SK-N-MC (cell line): ENCODE results near the gene SYK.

ENCODE experiments used
- DNase-seq: peaks from one replicate; pipeline ENCODE4 v3.0.0-alpha.2; 2011; ENCODE audit warnings: low read depth, low spot score
- H3K27ac ChIP-seq: fragments of 200-600 bp; sonication (generic); 2 replicates; pipeline ENCODE4 v1.5.1; 2016; ENCODE audit warnings: mixed run types
- H3K36me3 ChIP-seq: fragments of 200-600 bp; sonication (generic); 2 replicates; pipeline ENCODE4 v1.6.1; 2017; ENCODE audit warnings: antibody characterized with exemption, low read length, mixed read lengths; ENCODE audit not compliant: insufficient read depth
- H3K4me3 ChIP-seq: fragments of 200-600 bp; sonication (generic); 2 replicates; pipeline ENCODE4 v1.5.1; 2016
- H3K9ac ChIP-seq: fragments of 200-600 bp; sonication (generic); 2 replicates; pipeline ENCODE4 v1.8.0; 2017; ENCODE audit warnings: mixed run types, mixed read lengths; ENCODE audit not compliant: insufficient read length
- H3K9me3 ChIP-seq: fragments of 200-600 bp; sonication (generic); 2 replicates; pipeline ENCODE4 v1.6.1; 2017; ENCODE audit warnings: low read depth, mild to moderate bottlenecking, antibody characterized with exemption, low read length, moderate library complexity, mixed read lengths
- EZH2 ChIP-seq: fragments of 200-600 bp; sonication (generic); IDR thresholded peaks from one replicate; pipeline ENCODE4 v1.6.1; 2017; ENCODE audit warnings: antibody characterized with exemption
- FOXP2 ChIP-seq: optimal IDR thresholded peaks from 2 replicates; pipeline ENCODE3; 2011; ENCODE audit warnings: mild to moderate bottlenecking, moderate library complexity; ENCODE audit not compliant: insufficient read depth; ENCODE audit errors: extremely low read length, control extremely low read depth
- POLR2AphosphoS5 ChIP-seq: IDR thresholded peaks from 2 replicates; pipeline ENCODE4 v1.6.1; 2012; ENCODE audit warnings: mild to moderate bottlenecking, low read depth, low read length, borderline replicate concordance

SYK gene

DNA sequence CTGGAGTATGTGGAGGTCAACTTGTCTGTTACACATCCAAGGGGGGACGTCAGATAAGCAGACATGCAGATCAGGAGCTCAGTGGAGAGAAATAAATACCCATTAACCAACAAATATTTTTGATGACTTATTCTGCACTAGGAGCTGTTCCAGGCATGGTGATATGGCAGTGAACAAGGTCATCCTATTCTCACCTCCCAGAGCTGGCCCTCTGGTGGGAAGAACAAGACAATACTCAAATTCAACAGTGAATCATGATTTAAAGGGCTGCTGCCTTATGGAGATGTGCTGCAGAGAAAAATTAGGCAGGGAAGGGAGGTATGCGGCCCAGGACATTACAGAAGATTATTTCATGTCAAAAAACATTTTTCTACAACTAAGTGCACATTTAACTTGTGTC lies 36.5 kb downstream of the SYK start:
- Histone ChIP-seq H3K4me3 (no peak overlapping the region), H3K9ac (no peak overlapping the region), H3K36me3 (no peaks in the 10 kb centered on the region), H3K27ac (no peak overlapping the region), H3K9me3 (no peaks in the 10 kb centered on the region)
- TF ChIP-seq EZH2, result no peak
- no peak for TF ChIP-seq POLR2AphosphoS5
- no peak for TF ChIP-seq FOXP2
- no peak for DNase-seq

DNA sequence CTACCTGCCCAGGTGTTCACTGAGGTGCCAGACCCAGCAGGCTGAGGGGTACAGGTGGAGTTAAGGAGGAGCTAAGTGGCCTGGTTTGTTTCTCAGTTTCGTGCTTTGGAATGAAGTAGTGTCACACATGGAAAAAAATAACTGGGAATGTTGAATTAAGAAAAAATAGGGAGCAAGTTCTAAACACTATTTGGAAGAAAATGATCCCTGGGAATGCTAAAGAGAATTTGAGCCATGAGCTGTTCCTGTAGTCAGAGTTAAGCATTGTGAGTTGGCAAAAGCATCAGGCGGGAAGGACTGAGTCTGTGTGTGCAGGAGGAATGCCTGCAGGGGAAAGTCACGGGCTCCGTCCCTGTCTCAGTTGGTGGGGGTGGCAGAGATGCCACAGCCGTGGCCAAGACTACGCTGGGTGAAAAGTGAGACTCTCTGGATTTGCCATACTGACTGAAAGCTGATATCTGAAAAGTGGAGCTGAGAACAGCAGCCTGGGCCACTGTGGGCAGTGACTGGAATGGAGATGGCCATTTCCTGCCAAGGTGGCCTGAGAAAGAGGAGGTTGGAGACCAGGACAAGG lies 37.0 kb downstream of the SYK start:
- no peak for DNase-seq
- Histone ChIP-seq H3K27ac (no peak overlapping the region), H3K36me3 (no peaks in the 10 kb centered on the region), H3K9ac (no peak overlapping the region), H3K4me3 (no peak overlapping the region), H3K9me3 (no peaks in the 10 kb centered on the region)
- no peak for TF ChIP-seq FOXP2
- no peak for TF ChIP-seq EZH2
- TF ChIP-seq POLR2AphosphoS5, result no peak

DNA sequence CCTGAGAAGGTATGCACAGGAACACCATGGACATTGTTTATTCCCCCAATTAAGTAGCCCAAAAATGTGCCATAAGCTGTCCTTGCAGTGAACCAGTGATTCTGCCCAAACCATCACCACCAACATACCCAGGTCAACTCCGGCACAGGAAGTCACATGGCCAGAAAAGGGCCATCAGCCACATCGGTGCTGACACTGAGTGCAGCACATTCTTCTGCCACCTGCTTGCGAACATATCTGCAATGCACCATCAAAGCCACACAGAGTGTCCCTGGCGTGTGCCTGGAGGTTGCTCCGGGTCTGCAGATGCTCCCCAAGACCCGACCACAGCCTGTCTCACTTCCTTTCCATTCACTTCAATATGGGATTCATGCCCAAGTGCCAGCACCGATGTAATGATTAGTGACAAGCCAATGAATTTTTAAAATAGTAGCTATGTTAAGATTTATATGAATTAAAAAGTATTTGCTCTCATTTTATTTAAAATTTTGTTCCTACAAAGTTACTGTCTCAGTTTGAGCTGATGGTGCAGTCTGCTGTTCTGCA lies 37.6 kb downstream of the SYK start:
- Histone ChIP-seq H3K4me3 (no peak overlapping the region), H3K36me3 (no peaks in the 10 kb centered on the region), H3K9me3 (no peaks in the 10 kb centered on the region), H3K27ac (no peak overlapping the region), H3K9ac (no peak overlapping the region)
- no peak for DNase-seq
- TF ChIP-seq FOXP2, result no peak
- TF ChIP-seq EZH2, result no peak
- no peak for TF ChIP-seq POLR2AphosphoS5

DNA sequence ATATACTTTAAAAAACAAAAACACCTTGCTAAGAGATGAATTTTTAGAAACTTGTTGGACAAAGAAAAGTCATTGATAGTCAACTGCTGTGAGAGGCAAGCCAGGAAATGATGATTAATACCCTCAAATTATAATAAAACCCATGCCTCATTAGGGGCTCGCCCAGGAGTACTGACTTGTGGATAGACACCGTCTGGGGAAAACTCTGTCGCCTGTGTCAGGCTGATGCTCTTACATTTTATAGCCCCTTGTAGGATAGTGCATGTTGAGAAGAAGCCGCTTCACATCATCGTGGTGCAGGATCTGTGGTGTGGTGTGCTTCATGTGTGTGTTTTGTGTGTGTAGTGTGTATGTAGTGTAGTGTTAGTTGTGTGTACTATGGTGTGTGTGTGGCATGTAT lies 39.1 kb downstream of the SYK start:
- no peak for DNase-seq
- H3K4me3 ChIP-seq, result no peak overlapping the region
- no peak overlapping the region for H3K9ac ChIP-seq
- no peak overlapping the region for H3K27ac ChIP-seq
- TF ChIP-seq EZH2, result no peak
- no peak for TF ChIP-seq FOXP2
- no peak for TF ChIP-seq POLR2AphosphoS5
- no peaks in the 10 kb centered on the region for H3K9me3 ChIP-seq
- no peaks in the 10 kb centered on the region for H3K36me3 ChIP-seq

DNA sequence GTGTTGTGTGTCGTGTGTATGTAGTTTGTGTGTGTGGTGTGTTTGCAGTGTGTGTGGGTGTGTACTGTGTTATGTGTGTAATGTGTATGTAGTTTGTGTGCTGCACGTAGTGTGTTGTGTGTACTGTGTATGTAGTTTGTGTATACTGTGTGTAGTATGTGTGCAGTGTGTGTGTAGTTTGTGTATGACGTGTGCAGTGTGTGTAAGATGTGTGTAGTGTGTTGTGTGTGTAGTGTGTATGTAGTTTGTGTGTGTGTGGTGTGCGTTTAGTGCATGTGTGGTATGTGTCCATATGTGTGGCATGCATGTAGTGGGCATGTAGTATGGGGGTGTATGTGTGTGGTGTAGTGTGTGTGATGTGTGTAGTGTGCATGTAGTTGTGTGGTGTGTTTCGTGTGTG lies 39.6 kb downstream of the SYK start:
- no peak overlapping the region for H3K4me3 ChIP-seq
- H3K9me3 ChIP-seq, result no peaks in the 10 kb centered on the region
- TF ChIP-seq POLR2AphosphoS5, result no peak
- TF ChIP-seq FOXP2, result no peak
- no peak for TF ChIP-seq EZH2
- no peak overlapping the region for H3K27ac ChIP-seq
- DNase-seq, result no peak
- H3K9ac ChIP-seq, result no peak overlapping the region
- H3K36me3 ChIP-seq, result no peaks in the 10 kb centered on the region

DNA sequence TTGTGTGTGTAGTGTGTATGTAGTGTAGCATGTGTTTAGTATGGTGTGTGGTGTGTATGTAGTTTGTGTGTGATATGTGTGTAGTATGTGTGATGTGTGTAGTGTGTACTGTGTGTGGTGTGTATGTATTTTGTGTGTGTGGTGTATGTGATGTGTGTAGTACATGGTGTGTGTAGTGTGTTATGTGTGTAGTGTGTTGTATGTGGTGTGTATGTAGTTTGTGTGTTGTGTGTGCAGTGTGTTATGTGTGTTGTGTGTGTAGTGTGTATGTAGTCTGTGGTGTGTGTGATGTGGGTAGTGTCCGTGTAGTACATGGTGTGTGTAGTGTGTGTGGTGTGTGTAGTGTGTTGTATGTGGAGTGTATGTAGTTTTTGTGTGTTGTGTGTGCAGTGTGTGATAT lies 40.0 kb downstream of the SYK start:
- no peaks in the 10 kb centered on the region for H3K36me3 ChIP-seq
- no peak for DNase-seq
- no peak overlapping the region for H3K9ac ChIP-seq
- TF ChIP-seq EZH2, result no peak
- H3K9me3 ChIP-seq, result no peaks in the 10 kb centered on the region
- no peak overlapping the region for H3K4me3 ChIP-seq
- H3K27ac ChIP-seq, result no peak overlapping the region

DNA sequence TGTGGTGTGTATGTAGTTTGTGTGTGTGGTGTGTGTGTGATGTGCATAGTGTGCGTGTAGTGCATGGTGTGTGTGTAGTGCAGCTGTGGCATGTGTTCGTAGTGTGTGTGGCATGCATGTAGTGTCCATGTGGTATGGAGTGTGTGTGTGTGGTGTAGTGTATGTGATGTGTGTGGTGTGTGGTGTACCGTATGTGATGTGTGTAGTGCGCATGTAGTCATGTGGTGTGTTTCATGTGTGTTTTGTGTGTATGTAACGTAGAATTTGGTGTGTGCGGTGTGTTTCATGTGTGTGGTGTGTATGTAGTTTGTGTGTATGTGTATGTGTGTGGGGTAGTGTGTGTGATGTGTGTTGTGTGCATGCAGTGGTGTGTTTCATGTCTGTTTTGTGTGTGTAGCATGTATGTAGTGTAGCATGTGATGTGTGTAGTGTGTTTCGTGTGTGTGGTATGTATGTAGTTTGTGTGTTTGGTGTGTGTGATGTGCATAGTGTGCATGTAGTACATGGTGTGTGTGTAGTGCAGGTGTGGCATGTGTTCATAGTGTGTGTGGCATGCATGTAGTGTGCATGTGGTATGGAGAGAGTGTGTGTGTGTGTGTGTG lies 40.7 kb downstream of the SYK start:
- no peaks in the 10 kb centered on the region for H3K9me3 ChIP-seq
- H3K4me3 ChIP-seq, result no peak overlapping the region
- no peak overlapping the region for H3K27ac ChIP-seq
- no peak for DNase-seq
- H3K36me3 ChIP-seq, result no peaks in the 10 kb centered on the region
- TF ChIP-seq FOXP2, result no peak
- no peak for TF ChIP-seq EZH2
- no peak for TF ChIP-seq POLR2AphosphoS5
- no peak overlapping the region for H3K9ac ChIP-seq

DNA sequence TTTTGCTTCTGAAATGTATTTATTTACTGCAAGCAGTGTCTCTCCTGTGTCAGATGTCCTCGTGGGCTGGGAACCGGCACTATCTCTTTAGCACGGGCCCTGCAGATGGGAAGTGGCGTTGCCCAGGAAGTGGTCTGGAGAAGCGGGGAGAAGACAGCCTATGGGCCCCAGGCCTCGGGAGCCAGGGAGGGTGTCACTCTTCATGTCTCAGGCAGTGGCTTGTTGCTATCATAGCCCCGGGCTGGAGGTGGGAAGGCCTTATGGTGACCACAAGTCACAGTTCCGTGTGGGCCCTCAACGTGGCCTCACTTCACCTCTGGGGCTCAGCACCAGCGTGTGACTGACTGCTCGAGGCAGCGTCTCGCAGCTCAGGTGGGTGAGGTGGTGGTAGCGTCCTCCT lies 41.4 kb downstream of the SYK start:
- Histone ChIP-seq H3K4me3 (no peak overlapping the region), H3K36me3 (no peaks in the 10 kb centered on the region), H3K9me3 (no peaks in the 10 kb centered on the region), H3K27ac (no peak overlapping the region), H3K9ac (no peak overlapping the region)
- no peak for DNase-seq
- TF ChIP-seq POLR2AphosphoS5 (no peak), FOXP2 (no peak), EZH2 (no peak)

DNA sequence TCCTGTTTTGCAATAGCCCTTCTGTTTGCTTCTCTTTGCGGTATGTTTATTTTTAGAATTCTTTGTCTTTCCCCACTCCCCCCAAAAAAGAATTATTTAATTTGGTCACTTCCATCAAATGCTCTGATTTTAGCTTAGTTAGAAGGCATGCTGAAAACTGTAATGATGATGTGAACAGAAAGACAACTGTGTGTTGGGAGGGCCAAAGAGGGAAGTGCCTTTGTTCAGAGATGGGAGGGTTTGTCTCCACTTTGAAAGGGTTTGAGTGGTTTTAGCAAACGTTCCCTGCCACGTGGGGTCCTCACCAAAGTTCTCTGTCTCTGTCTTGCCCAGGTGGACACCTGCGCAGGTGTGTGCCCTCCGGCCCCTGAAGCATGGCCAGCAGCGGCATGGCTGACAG lies 41.9 kb downstream of the SYK start:
- H3K27ac ChIP-seq, result no peak overlapping the region
- no peak for TF ChIP-seq FOXP2
- H3K9ac ChIP-seq, result no peak overlapping the region
- no peak for DNase-seq
- H3K36me3 ChIP-seq, result no peaks in the 10 kb centered on the region
- no peaks in the 10 kb centered on the region for H3K9me3 ChIP-seq
- no peak overlapping the region for H3K4me3 ChIP-seq
